ENCODE measurements around the gene ACP6. TPM values are rescaled to one million over a fixed set of nuclear protein-coding genes. Genes with fewer than 3 reads are reported as not detected.

The ACP6 gene
- polyA plus RNA-seq, 2 of the 4 experiments (the other 2 are of a cell fraction), result 14.9 to 26.2 TPM

DNA sequence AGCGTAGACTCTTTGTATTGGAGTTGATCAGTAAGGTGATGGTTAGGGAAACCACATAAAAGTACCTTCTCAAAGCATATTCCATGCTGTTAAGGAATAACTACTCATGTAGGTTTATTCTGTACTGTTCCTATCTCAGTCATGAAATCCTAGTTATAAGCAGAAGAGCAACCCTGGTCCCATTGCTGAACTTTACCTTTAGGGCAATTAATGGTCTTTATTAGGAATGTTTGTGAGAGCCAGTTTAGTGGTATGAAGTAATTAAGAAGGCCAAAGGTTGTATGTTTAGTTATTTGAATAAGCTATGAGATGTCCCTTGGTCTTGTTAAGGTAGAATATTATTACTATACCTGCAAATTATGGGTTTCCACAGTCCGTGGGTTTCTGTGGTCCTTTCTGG, 44.0 kb downstream of the ACP6 start:
- no peak for DNase-seq (ENCODE audit: low read depth in 1 of 2, low spot score in 1 of 2)
- ChIA-PET CTCF (interaction anchor here (0.8 to 4.0 kb wide), 18 partner anchors 8 to 353 kb away, joined by 3 to 27 read pairs (median 4); no protein-coding TSS in a partner anchor), POLR2A (no interaction called here)
- TF ChIP-seq KDM1A (IDR thresholded peaks at IDR 0.05; ENCODE audit: low read depth), result no peak
- TF ChIP-seq MYC (IDR thresholded peaks at IDR 0.05; ENCODE audit: borderline replicate concordance, low read length), result no peak
- no peak for TF ChIP-seq RFX5 (IDR thresholded peaks at IDR 0.05)
- no peak for TF ChIP-seq FOXS1 (CRISPR knock-in tag; IDR thresholded peaks at IDR 0.05)
- TF ChIP-seq ZC3H11A (IDR thresholded peaks at IDR 0.05), result no peak
- TF ChIP-seq FOSL2 (IDR thresholded peaks at IDR 0.05), result no peak
- TF ChIP-seq FOSL2 (CRISPR knock-in tag; IDR thresholded peaks at IDR 0.05), result no peak
- no peak for TF ChIP-seq CTCF (IDR thresholded peaks at IDR 0.05)
- Histone ChIP-seq H3K4me1 (no peaks in the 10 kb centered on the region), H3K4me2 (no peak overlapping the region), H3K4me3 (no peak overlapping the region), H3K9me3 (no peaks in the 10 kb centered on the region), H3K27ac (no peak overlapping the region)
- WGBS (ENCODE audit: missing lambda C conversion rate), result 83% methylated on average over 2 of the region's 2 CpGs
- FAIRE-seq, result no peak
- no peak for ATAC-seq

DNA sequence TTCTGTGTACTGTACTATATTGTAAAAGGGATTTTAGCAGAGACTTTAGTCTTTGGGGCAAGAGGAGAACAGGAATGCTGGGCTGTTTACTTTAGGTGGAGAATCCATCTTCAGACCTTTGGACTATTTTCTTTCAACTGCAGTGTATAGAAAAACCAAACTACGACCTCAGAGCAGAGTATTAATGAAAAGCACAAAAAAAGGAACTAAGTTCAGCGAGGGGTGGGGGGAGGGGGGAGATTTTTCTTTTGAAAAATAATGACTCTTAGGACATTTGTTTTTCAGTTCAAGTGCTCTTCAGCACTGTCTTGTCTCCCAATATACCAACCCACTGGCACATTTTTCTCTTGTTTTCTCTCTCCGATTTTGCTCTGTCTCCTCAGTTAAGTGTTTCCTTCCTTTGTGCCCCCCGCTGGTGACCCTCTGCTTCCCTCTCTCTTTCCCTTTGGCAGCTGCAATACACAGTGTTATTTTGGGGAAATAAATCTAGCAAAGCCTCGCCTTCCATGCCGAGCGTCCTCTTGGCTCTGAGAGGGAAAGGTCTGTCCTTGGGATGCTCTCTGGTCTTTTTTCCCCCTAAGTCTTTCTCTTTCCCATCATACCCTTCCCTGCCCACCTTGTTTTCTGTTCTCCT, 44.8 kb downstream of the ACP6 start:
- WGBS (ENCODE audit: missing lambda C conversion rate), result 76% methylated on average over 7 of the region's 7 CpGs
- Histone ChIP-seq H3K27ac (no peak overlapping the region), H3K4me3 (no peak overlapping the region), H3K9me3 (no peaks in the 10 kb centered on the region), H3K4me2 (no peak overlapping the region), H3K4me1 (no peaks in the 10 kb centered on the region)
- ChIA-PET CTCF (interaction anchor here (0.6 to 4.0 kb wide), 8 partner anchors 16 to 268 kb away, joined by 3 to 27 read pairs (median 3); no protein-coding TSS in a partner anchor), POLR2A (no interaction called here)
- FAIRE-seq (no peak), ATAC-seq (no peak), DNase-seq (ENCODE audit: low read depth in 1 of 2, low spot score in 1 of 2) (no peak)
- TF ChIP-seq CTCF (IDR thresholded peaks at IDR 0.05) (no peak), NFE2L2 (conservative IDR thresholded peaks at IDR 0.05; ENCODE audit: low read length) (no peak), FOXS1 (CRISPR knock-in tag; IDR thresholded peaks at IDR 0.05) (no peak), RAD21 (conservative IDR thresholded peaks at IDR 0.05 in 1 of 2, IDR thresholded peaks at IDR 0.05 in 1 of 2) (no peak), SREBF2 (IDR thresholded peaks at IDR 0.05) (no peak), POLR2AphosphoS2 (conservative IDR thresholded peaks at IDR 0.05; ENCODE audit: low read length) (no peak), HOXA7 (CRISPR knock-in tag; IDR thresholded peaks at IDR 0.05) (no peak), PHF8 (IDR thresholded peaks at IDR 0.05; ENCODE audit: borderline replicate concordance, low read depth) (no peak), ESRRA (IDR thresholded peaks at IDR 0.05; ENCODE audit: borderline replicate concordance, low read length) (no peak), TP53 (CRISPR knock-in tag; IDR thresholded peaks at IDR 0.05) (no peak), MYC (IDR thresholded peaks at IDR 0.05; ENCODE audit: borderline replicate concordance, low read length) (no peak)
- TF ChIP-seq, protein P1, sequence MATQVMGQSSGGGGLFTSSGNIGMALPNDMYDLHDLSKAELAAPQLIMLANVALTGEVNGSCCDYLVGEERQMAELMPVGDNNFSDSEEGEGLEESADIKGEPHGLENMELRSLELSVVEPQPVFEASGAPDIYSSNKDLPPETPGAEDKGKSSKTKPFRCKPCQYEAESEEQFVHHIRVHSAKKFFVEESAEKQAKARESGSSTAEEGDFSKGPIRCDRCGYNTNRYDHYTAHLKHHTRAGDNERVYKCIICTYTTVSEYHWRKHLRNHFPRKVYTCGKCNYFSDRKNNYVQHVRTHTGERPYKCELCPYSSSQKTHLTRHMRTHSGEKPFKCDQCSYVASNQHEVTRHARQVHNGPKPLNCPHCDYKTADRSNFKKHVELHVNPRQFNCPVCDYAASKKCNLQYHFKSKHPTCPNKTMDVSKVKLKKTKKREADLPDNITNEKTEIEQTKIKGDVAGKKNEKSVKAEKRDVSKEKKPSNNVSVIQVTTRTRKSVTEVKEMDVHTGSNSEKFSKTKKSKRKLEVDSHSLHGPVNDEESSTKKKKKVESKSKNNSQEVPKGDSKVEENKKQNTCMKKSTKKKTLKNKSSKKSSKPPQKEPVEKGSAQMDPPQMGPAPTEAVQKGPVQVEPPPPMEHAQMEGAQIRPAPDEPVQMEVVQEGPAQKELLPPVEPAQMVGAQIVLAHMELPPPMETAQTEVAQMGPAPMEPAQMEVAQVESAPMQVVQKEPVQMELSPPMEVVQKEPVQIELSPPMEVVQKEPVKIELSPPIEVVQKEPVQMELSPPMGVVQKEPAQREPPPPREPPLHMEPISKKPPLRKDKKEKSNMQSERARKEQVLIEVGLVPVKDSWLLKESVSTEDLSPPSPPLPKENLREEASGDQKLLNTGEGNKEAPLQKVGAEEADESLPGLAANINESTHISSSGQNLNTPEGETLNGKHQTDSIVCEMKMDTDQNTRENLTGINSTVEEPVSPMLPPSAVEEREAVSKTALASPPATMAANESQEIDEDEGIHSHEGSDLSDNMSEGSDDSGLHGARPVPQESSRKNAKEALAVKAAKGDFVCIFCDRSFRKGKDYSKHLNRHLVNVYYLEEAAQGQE (IDR thresholded peaks at IDR 0.05), result no peak
